Liver (tissue), 3 donors: ENCODE measurements around the gene MYL6.

Experiments
- EGR1 ChIP-seq, 2 donors: IDR thresholded peaks; 2 replicates each; pipeline ENCODE4 v1.6.1; 2016 to 2018; ENCODE audit warnings: antibody characterized with exemption in 2 of 2, low read depth in 2 of 2
- FOXA1 ChIP-seq: IDR thresholded peaks from 2 replicates; pipeline ENCODE4 v1.6.1; 2016; ENCODE audit warnings: antibody characterized with exemption
- HNF4G ChIP-seq: IDR thresholded peaks from 2 replicates; pipeline ENCODE4 v1.6.1; 2016; ENCODE audit warnings: antibody characterized with exemption
- RAD21 ChIP-seq, 2 donors: IDR thresholded peaks; 2 replicates each; pipeline ENCODE4 v1.6.1; 2016; ENCODE audit warnings: antibody characterized with exemption in 2 of 2, mild to moderate bottlenecking in 2 of 2
- TAF1 ChIP-seq: conservative IDR thresholded peaks from 2 replicates; pipeline ENCODE4 v1.6.1; 2016; ENCODE audit warnings: antibody characterized with exemption, mild to moderate bottlenecking
- YY1 ChIP-seq: IDR thresholded peaks from 2 replicates; pipeline ENCODE4 v1.6.1; 2016; ENCODE audit warnings: antibody characterized with exemption, mild to moderate bottlenecking
- TF ChIP-seq, protein P1 (sequence below): fragments of 150-350 bp; IDR thresholded peaks from 2 replicates; pipeline ENCODE4 v1.5.1; 2017; ENCODE audit warnings: improper control_type of control experiment, low read depth, low read length; ENCODE audit not compliant: missing input control
- TF ChIP-seq, protein P2 (sequence below): IDR thresholded peaks from 2 replicates; pipeline ENCODE4 v1.6.1; 2016; ENCODE audit warnings: antibody characterized with exemption
- TF ChIP-seq, protein P3 (sequence below): IDR thresholded peaks from 2 replicates; pipeline ENCODE4 v1.6.1; 2016; ENCODE audit warnings: antibody characterized with exemption
- TF ChIP-seq, protein P4 (sequence below): IDR thresholded peaks from 2 replicates; pipeline ENCODE4 v1.6.1; 2016; ENCODE audit warnings: antibody characterized with exemption, mild to moderate bottlenecking
- TF ChIP-seq, protein P5 (sequence below): IDR thresholded peaks from 2 replicates; pipeline ENCODE4 v1.6.1; 2016; ENCODE audit warnings: antibody characterized with exemption
- donor health status: healthy.
- donor health status: healthy.

DNA sequence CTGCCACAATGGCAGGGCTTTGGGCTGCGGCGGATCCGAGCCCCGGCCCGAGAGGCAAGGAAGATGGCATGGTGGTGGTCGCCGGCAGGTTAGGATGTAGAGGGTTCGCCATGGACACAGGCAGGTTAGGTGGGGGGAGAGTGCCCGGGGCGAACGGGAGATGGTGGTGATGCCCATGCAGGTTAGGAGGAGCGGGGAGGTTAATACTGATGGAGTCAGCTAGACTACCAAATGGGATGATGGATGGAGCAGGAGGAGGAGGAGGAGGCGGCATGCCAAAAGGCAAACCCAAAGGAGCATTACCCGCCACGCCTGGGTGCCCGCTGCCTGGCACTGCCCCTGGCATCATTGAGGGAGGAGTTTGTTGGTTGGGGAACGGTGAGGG lies 6.2 kb downstream of the MYL6 start:
- TF ChIP-seq, protein P1, sequence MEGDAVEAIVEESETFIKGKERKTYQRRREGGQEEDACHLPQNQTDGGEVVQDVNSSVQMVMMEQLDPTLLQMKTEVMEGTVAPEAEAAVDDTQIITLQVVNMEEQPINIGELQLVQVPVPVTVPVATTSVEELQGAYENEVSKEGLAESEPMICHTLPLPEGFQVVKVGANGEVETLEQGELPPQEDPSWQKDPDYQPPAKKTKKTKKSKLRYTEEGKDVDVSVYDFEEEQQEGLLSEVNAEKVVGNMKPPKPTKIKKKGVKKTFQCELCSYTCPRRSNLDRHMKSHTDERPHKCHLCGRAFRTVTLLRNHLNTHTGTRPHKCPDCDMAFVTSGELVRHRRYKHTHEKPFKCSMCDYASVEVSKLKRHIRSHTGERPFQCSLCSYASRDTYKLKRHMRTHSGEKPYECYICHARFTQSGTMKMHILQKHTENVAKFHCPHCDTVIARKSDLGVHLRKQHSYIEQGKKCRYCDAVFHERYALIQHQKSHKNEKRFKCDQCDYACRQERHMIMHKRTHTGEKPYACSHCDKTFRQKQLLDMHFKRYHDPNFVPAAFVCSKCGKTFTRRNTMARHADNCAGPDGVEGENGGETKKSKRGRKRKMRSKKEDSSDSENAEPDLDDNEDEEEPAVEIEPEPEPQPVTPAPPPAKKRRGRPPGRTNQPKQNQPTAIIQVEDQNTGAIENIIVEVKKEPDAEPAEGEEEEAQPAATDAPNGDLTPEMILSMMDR, result no peak
- TF ChIP-seq, protein P2, sequence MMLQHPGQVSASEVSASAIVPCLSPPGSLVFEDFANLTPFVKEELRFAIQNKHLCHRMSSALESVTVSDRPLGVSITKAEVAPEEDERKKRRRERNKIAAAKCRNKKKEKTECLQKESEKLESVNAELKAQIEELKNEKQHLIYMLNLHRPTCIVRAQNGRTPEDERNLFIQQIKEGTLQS, result no peak
- TF ChIP-seq, protein P3, sequence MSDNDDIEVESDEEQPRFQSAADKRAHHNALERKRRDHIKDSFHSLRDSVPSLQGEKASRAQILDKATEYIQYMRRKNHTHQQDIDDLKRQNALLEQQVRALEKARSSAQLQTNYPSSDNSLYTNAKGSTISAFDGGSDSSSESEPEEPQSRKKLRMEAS, result no peak
- TF ChIP-seq YY1 (no peak), TAF1 (no peak), HNF4G (no peak), RAD21 (IDR thresholded peaks at IDR 0.05) (no peak), EGR1 (IDR thresholded peaks at IDR 0.05; ENCODE audit: low read depth in 2 of 2) (no peak), FOXA1 (no peak)
- TF ChIP-seq, protein P4, sequence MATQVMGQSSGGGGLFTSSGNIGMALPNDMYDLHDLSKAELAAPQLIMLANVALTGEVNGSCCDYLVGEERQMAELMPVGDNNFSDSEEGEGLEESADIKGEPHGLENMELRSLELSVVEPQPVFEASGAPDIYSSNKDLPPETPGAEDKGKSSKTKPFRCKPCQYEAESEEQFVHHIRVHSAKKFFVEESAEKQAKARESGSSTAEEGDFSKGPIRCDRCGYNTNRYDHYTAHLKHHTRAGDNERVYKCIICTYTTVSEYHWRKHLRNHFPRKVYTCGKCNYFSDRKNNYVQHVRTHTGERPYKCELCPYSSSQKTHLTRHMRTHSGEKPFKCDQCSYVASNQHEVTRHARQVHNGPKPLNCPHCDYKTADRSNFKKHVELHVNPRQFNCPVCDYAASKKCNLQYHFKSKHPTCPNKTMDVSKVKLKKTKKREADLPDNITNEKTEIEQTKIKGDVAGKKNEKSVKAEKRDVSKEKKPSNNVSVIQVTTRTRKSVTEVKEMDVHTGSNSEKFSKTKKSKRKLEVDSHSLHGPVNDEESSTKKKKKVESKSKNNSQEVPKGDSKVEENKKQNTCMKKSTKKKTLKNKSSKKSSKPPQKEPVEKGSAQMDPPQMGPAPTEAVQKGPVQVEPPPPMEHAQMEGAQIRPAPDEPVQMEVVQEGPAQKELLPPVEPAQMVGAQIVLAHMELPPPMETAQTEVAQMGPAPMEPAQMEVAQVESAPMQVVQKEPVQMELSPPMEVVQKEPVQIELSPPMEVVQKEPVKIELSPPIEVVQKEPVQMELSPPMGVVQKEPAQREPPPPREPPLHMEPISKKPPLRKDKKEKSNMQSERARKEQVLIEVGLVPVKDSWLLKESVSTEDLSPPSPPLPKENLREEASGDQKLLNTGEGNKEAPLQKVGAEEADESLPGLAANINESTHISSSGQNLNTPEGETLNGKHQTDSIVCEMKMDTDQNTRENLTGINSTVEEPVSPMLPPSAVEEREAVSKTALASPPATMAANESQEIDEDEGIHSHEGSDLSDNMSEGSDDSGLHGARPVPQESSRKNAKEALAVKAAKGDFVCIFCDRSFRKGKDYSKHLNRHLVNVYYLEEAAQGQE, result no peak
- TF ChIP-seq, protein P5, sequence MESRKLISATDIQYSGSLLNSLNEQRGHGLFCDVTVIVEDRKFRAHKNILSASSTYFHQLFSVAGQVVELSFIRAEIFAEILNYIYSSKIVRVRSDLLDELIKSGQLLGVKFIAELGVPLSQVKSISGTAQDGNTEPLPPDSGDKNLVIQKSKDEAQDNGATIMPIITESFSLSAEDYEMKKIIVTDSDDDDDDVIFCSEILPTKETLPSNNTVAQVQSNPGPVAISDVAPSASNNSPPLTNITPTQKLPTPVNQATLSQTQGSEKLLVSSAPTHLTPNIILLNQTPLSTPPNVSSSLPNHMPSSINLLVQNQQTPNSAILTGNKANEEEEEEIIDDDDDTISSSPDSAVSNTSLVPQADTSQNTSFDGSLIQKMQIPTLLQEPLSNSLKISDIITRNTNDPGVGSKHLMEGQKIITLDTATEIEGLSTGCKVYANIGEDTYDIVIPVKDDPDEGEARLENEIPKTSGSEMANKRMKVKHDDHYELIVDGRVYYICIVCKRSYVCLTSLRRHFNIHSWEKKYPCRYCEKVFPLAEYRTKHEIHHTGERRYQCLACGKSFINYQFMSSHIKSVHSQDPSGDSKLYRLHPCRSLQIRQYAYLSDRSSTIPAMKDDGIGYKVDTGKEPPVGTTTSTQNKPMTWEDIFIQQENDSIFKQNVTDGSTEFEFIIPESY, result no peak
